ENCODE results near the gene OGFOD3. TPM values are rescaled to one million over a fixed set of nuclear protein-coding genes. Genes with fewer than 3 reads are reported as not detected.
"Not testable (repeated sequence)": the region's sequence is repeated elsewhere in the genome, so short reads cannot be mapped to it uniquely, and the experiment has no call there.

Gene OGFOD3
- total RNA-seq, 1 donor from 2014 or later, result 34.7 TPM

DNA sequence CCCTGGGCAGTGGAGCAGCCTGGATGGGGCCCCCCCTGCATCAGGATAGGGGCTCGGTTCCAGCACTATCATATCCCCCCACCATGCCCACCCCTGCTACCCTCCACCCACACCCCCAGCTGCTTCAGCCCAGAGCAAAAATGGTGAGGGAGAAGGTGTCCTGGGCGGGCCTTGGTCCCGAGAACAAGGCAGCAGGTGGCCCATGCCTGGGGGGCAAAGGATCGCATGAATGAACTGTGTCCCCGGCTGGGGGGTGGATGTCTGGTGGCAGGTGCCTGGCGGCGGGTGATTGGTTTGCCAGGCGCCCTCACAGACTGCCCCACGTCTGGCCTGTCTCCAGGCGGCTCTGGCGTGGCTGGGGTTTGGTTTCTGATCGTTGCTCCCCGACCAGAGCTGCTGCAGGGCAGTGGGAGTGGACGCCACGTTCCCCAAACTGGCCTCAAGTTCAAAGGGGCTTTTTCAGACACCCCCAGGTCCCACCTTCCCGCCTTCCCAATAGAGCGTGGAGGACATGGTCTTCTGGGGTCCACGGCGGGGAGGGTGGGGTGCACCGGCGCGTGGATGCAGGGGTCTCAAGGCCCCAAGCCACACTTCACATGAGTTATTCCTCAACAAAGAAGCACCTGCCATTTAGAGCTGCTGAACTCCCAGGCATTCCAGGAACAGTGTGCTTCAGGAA lies 34.2 kb downstream of the OGFOD3 start:
- Mint-ChIP-seq H3K27me3 (ENCODE audit: insufficient read depth) (peaks cover 8% of the 10 kb centered on the region), H3K4me3 (no peak overlapping the region), H3K36me3 (ENCODE audit: low read depth) (no peaks in the 10 kb centered on the region), H3K27ac (no peak overlapping the region), H3K4me1 (ENCODE audit: low read depth) (peaks cover 4% of the 10 kb centered on the region), H3K9me3 (no peaks in the 10 kb centered on the region)
- intact Hi-C loops (cut with micrococcal nuclease), result no loop called here
- DNase-seq (ENCODE audit: low spot score), result no peak

DNA sequence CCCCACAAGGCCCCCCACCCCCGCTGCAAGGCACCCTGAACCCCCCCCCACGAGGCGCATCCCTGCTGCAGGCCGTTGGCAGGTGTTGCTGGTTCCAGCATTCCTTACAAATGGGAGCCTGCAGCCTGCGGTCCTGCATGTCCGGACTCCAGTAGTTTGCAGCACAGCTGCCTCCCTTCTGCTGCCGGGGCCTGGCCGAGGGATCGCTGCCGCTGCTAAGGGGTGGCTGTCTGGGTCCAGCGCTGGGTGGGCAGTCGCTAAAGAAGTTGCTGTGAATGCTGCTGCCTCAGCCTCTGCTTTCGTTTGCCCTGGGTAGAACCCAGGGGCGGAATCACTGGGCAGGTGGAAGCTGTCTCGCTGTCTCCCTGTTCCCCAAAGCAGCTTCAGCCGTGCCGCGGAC lies 35.0 kb downstream of the OGFOD3 start:
- no peak for DNase-seq (ENCODE audit: low spot score)
- H3K9me3 Mint-ChIP-seq, result no peaks in the 10 kb centered on the region
- H3K4me1 Mint-ChIP-seq (ENCODE audit: low read depth), result peaks cover 4% of the 10 kb centered on the region
- no peak overlapping the region for H3K27ac Mint-ChIP-seq
- H3K36me3 Mint-ChIP-seq (ENCODE audit: low read depth), result no peaks in the 10 kb centered on the region
- no peak overlapping the region for H3K4me3 Mint-ChIP-seq
- intact Hi-C loops (cut with micrococcal nuclease), result no loop called here
- H3K27me3 Mint-ChIP-seq (ENCODE audit: insufficient read depth), result peaks cover 9% of the 10 kb centered on the region

DNA sequence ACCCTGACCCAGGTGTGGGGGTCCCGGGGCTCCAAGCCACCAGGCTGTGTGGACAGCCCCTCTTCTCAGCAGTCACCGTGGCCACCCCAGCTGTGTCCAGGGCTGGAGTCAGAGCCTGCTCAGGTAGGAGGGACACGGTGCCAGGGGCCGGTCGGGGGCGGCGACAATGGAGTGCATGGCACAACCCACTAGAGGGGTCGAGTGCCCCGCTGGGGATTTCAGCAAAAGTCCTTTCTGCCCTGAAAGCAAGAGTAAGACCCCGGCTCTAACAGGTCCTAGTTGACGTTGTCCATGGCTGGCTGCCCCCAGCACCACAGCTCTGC lies 35.5 kb downstream of the OGFOD3 start:
- Mint-ChIP-seq H3K36me3 (ENCODE audit: low read depth) (no peaks in the 10 kb centered on the region), H3K27ac (no peak overlapping the region), H3K27me3 (ENCODE audit: insufficient read depth) (peaks cover 13% of the 10 kb centered on the region), H3K9me3 (no peaks in the 10 kb centered on the region), H3K4me3 (no peak overlapping the region), H3K4me1 (ENCODE audit: low read depth) (peaks cover 4% of the 10 kb centered on the region)
- intact Hi-C loops (cut with micrococcal nuclease), result no loop called here
- no peak for DNase-seq (ENCODE audit: low spot score)

DNA sequence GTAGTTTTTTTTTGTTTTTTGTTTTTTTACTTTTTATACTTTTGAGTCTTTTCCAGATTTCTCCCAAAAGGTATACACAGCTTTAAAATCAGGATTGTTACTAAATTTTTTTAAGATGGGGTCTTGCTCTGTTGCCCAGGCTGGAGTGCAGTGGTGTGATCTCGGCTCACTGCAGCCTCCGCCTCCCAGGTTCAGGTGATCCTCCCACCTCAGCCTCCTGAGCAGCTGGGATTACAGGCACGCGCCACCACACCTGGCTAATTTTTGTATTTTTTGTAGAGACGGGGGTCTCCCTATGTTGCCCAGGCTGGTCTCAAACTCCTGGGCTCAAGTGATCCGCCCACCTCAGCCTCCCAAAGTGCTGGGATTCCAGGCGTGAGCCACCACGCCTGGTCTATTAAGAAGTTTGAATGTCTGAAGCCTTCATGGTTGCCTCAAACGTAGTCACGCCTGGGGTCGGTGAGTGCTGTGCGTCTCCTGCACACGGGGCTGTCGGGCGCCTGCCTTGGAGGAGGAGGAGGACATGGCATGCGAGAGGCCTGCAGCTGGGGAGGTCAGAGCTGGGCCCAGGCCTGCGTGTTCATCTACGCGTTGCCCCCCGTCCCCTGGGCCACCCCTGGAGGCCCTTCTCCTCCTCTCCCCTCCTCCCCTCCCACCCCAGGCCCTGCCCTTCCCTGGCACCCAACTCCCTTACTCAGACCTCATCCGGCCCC lies 36.0 kb downstream of the OGFOD3 start:
- H3K27me3 Mint-ChIP-seq (ENCODE audit: insufficient read depth), result peaks cover 18% of the 10 kb centered on the region
- H3K4me1 Mint-ChIP-seq (ENCODE audit: low read depth); H3K4me3 Mint-ChIP-seq; H3K36me3 Mint-ChIP-seq (ENCODE audit: low read depth); DNase-seq (ENCODE audit: low spot score); H3K9me3 Mint-ChIP-seq; H3K27ac Mint-ChIP-seq; intact Hi-C loops (cut with micrococcal nuclease): not testable (repeated sequence)

DNA sequence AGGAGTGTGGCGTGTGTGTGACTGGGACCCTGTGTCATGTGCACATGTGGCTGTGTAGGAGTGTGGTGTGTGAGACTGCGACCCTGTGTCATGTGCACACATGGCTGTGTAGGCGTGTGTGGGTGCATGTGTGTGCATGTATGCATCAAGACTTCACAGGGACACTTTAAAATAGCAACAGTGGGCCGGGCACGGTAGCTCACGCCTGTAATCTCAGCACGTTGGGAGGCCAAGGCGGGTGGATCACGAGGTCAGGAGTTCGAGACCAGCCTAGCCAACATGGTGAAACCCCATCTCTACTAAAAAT lies 36.7 kb downstream of the OGFOD3 start:
- H3K9me3 Mint-ChIP-seq; H3K36me3 Mint-ChIP-seq (ENCODE audit: low read depth); H3K27ac Mint-ChIP-seq; intact Hi-C loops (cut with micrococcal nuclease); DNase-seq (ENCODE audit: low spot score); H3K4me3 Mint-ChIP-seq; H3K4me1 Mint-ChIP-seq (ENCODE audit: low read depth): not testable (repeated sequence)
- peaks cover 19% of the 10 kb centered on the region for H3K27me3 Mint-ChIP-seq (ENCODE audit: insufficient read depth)

DNA sequence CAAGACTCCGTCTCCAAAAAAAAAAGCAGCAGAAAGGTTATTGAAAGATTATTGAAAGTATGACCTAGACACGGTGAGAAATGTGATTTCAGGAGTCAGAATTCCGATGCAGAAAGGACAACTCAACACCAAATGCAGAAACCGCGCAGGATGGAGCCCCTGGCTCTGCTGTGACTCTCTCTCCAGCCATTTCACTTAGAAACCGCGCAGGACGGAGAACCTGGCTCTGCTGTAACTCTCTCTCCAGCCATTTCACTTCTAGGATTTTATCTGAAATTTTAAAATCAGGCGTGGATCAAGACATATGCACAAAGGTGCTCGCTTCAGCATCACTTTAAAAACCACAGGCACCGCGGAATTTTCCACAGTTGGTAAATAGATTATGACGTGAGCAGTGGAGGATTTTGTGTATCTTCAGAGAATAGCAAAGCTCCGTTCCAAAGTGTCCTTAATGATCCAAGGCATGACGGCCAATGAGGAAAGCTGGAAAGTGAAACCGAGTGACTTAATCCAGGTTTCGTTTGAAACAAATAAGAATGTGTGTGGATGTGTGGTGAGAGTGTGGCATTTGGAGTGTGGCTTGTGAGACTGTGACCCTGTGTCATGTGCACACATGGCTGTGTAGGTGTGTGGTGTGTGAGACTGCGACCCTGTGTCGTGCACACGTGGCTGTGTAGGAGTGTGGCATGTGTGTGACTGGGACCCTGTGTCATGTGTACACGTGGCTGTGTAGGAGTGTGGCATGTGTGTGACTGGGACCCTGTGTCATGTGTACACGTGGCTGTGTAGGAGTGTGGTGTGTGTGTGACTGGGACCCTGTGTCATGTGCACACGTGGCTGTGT lies 37.3 kb downstream of the OGFOD3 start:
- Mint-ChIP-seq H3K36me3 (ENCODE audit: low read depth) (no peaks in the 10 kb centered on the region), H3K27me3 (ENCODE audit: insufficient read depth) (peaks cover 23% of the 10 kb centered on the region), H3K4me3 (no peak overlapping the region), H3K4me1 (ENCODE audit: low read depth) (no peaks in the 10 kb centered on the region), H3K9me3 (no peaks in the 10 kb centered on the region), H3K27ac (no peak overlapping the region)
- intact Hi-C loops (cut with micrococcal nuclease), result no loop called here
- DNase-seq (ENCODE audit: low spot score), result no peak

DNA sequence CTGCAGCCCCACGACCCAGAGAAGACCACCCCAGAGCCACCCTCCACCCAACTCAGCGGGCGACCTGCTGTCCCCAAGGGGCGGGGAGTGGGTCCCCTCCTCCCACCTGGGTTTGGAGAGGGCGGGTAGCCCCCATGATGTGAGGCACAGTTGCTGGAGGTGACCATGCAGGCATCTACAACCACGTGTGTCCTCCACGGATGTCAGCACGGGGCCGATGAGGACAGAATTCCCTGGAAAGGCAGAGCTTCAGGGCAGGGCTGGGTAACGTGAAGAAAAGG lies 39.7 kb downstream of the OGFOD3 start:
- intact Hi-C loops (cut with micrococcal nuclease), result no loop called here
- H3K27me3 Mint-ChIP-seq (ENCODE audit: insufficient read depth), result peaks cover 29% of the 10 kb centered on the region
- no peak overlapping the region for H3K27ac Mint-ChIP-seq
- H3K4me1 Mint-ChIP-seq (ENCODE audit: low read depth), result no peaks in the 10 kb centered on the region
- DNase-seq (ENCODE audit: low spot score), result no peak
- no peaks in the 10 kb centered on the region for H3K9me3 Mint-ChIP-seq
- H3K4me3 Mint-ChIP-seq, result no peak overlapping the region
- no peaks in the 10 kb centered on the region for H3K36me3 Mint-ChIP-seq (ENCODE audit: low read depth)

DNA sequence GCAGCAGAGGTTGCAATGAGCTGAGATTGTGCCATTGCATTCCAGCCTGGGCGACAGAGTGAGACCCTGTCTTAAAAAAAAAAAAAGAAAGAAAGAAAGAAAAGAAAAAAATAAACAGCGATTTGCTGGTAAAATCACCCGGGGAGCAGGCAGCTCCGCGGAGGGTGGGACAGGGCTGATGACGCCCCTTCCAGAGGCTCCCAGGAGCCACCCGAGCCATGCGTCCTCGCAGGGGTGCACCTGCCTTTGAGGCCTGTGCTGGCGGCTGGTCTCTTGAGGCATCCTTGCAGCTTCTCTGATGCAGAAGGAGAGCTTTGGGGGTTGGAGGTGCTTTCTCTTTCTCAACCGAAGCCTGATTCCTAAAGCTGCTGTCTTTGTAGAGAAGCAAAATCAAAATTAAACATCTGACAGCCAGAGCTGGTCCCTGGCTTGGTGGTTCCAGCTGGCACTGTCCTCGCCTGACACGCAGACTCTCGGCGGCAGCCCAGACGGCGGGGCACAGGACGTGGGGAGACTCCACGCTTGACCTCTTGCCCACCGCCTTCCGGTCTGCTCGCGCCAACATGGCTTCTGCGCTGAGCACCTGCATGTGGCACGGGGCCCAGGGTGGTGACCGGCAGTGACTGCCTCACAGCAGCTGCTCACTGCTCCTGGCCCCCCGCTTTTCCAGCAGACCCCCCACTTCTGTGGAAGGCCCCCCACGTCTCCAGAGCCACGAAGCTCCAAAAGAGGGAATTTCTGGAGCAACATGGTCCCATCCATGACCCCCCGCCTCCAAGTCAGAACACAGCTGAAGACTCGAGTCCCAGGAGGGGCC lies 40.3 kb downstream of the OGFOD3 start:
- Mint-ChIP-seq H3K27ac (no peak overlapping the region), H3K36me3 (ENCODE audit: low read depth) (no peaks in the 10 kb centered on the region), H3K4me1 (ENCODE audit: low read depth) (peaks cover 4% of the 10 kb centered on the region), H3K4me3 (no peak overlapping the region), H3K27me3 (ENCODE audit: insufficient read depth) (peaks cover 34% of the 10 kb centered on the region), H3K9me3 (no peaks in the 10 kb centered on the region)
- no peak for DNase-seq (ENCODE audit: low spot score)
- intact Hi-C loops (cut with micrococcal nuclease), result no loop called here

DNA sequence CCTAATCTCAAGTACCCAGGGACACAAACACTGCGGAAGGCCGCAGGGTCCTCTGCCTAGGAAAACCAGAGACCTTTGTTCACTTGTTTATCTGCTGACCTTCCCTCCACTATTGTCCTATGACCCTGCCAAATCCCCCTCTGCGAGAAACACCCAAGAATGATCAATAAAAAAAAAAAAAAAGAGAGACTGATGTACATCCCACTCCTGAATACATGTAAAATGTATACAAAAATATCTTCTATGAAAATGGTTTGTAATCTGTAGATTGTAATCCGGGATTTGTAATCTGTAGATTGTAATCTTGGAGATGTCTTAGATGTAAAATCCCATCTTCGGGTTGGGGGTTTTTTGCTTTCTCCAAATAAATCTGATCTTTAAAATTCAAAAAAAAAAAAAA lies 41.1 kb downstream of the OGFOD3 start:
- DNase-seq (ENCODE audit: low spot score); H3K4me3 Mint-ChIP-seq; H3K27ac Mint-ChIP-seq; H3K36me3 Mint-ChIP-seq (ENCODE audit: low read depth); H3K9me3 Mint-ChIP-seq; intact Hi-C loops (cut with micrococcal nuclease): not testable (repeated sequence)
- Mint-ChIP-seq H3K27me3 (ENCODE audit: insufficient read depth) (peaks cover 42% of the 10 kb centered on the region), H3K4me1 (ENCODE audit: low read depth) (peaks cover 12% of the 10 kb centered on the region)

DNA sequence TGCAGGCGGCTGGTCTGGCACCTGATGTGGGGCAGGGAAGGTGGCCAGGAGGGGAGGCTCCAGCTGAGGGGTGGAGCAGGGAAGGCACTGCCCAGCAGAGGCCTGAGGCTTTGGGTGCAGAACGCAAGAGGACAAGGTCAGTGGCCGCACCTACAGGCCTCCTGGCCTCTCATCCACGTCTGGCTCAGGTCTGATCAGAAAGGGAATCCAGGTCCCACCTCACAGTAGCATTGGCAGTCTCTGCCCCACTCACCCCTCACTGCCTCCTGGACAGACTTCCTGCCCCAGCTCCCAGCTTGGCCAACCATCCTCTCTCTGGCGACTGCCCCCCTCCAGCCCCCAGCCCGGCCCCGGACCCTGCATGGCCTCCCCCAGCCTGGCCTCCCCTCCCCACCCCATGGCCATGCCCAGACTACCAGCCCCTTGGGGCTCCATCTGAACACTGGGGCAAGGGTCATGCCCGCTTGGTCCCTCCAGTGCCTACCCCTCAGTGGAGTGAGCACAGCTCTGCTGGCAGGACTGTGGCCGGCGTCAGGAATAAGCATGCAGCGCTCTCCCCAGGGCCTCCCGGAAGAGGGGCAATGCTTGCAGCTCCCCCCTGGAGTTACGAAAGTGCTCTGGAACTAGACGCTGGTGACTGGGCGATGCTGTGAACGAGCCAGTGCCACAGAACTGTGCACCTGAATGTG lies 42.2 kb downstream of the OGFOD3 start:
- no peaks in the 10 kb centered on the region for H3K9me3 Mint-ChIP-seq
- H3K4me1 Mint-ChIP-seq (ENCODE audit: low read depth), result peaks cover 12% of the 10 kb centered on the region
- H3K4me3 Mint-ChIP-seq, result no peak overlapping the region
- no peak overlapping the region for H3K27ac Mint-ChIP-seq
- intact Hi-C loops (cut with micrococcal nuclease), result no loop called here
- no peak for DNase-seq (ENCODE audit: low spot score)
- H3K36me3 Mint-ChIP-seq (ENCODE audit: low read depth), result no peaks in the 10 kb centered on the region
- peaks cover 44% of the 10 kb centered on the region for H3K27me3 Mint-ChIP-seq (ENCODE audit: insufficient read depth)

DNA sequence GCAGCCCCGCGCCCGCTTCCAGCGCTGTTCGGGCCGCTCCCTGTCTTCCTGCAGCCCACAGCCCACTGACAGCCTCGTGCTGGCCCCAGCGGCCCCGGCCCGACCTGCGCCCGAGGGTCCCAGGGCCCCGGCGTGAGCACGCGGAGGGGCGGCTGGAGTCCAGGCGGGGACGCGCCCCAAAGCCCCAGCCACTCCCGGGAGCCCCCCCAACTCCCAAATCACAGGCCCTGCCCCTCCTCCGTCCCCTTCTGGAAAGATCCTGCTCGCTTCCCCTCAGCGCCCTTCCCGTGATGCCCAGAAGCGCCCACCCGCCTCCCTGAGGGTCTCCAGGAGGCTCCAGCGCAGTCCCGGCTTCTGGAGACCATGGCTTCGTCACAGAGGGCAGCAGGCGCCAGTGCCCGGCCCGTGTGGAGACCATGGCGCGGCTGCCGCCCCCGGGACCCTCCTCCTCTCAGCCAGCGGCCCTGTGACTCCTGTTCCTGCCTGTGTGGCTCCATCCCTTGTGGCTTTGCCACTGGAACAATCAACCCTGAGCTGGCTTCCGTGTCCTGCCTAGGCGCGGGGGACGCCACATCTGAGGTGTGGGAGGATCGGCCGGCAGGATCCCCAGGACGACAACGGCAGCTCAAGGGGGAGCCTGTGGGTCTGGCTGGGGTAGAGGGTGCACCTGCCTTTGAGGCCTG lies 42.9 kb downstream of the OGFOD3 start:
- H3K27ac Mint-ChIP-seq, result no peak overlapping the region
- H3K4me3 Mint-ChIP-seq, result no peak overlapping the region
- peaks cover 19% of the 10 kb centered on the region for H3K4me1 Mint-ChIP-seq (ENCODE audit: low read depth)
- no peaks in the 10 kb centered on the region for H3K36me3 Mint-ChIP-seq (ENCODE audit: low read depth)
- peaks cover 51% of the 10 kb centered on the region for H3K27me3 Mint-ChIP-seq (ENCODE audit: insufficient read depth)
- no peak for DNase-seq (ENCODE audit: low spot score)
- no peaks in the 10 kb centered on the region for H3K9me3 Mint-ChIP-seq
- intact Hi-C loops (cut with micrococcal nuclease), result no loop called here

DNA sequence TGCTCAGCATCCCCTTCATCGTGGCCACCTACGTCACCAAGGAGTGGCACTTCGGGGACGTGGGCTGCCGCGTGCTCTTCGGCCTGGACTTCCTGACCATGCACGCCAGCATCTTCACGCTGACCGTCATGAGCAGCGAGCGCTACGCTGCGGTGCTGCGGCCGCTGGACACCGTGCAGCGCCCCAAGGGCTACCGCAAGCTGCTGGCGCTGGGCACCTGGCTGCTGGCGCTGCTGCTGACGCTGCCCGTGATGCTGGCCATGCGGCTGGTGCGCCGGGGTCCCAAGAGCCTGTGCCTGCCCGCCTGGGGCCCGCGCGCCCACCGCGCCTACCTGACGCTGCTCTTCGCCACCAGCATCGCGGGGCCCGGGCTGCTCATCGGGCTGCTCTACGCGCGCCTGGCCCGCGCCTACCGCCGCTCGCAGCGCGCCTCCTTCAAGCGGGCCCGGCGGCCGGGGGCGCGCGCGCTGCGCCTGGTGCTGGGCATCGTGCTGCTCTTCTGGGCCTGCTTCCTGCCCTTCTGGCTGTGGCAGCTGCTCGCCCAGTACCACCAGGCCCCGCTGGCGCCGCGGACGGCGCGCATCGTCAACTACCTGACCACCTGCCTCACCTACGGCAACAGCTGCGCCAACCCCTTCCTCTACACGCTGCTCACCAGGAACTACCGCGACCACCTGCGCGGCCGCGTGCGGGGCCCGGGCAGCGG lies 43.6 kb downstream of the OGFOD3 start:
- Mint-ChIP-seq H3K27me3 (ENCODE audit: insufficient read depth) (peaks cover 51% of the 10 kb centered on the region), H3K4me3 (no peak overlapping the region), H3K27ac (no peak overlapping the region), H3K4me1 (ENCODE audit: low read depth) (peaks cover 20% of the 10 kb centered on the region), H3K36me3 (ENCODE audit: low read depth) (no peaks in the 10 kb centered on the region), H3K9me3 (no peaks in the 10 kb centered on the region)
- DNase-seq (ENCODE audit: low spot score), result no peak
- intact Hi-C loops (cut with micrococcal nuclease), result no loop called here
